HG03108 (cell line): ENCODE measurements around the gene MRPL28.
"Not testable (repeated sequence)": the region's sequence is repeated elsewhere in the genome, so short reads cannot be mapped to it uniquely, and the experiment has no call there.

Source experiments
- ATAC-seq: cut with Tn5 transposase; IDR thresholded peaks from one replicate; pipeline ENCODE4 v1.9.1; 2021; ENCODE audit warnings: moderate library complexity; ENCODE audit not compliant: unreplicated experiment

MRPL28 gene

DNA sequence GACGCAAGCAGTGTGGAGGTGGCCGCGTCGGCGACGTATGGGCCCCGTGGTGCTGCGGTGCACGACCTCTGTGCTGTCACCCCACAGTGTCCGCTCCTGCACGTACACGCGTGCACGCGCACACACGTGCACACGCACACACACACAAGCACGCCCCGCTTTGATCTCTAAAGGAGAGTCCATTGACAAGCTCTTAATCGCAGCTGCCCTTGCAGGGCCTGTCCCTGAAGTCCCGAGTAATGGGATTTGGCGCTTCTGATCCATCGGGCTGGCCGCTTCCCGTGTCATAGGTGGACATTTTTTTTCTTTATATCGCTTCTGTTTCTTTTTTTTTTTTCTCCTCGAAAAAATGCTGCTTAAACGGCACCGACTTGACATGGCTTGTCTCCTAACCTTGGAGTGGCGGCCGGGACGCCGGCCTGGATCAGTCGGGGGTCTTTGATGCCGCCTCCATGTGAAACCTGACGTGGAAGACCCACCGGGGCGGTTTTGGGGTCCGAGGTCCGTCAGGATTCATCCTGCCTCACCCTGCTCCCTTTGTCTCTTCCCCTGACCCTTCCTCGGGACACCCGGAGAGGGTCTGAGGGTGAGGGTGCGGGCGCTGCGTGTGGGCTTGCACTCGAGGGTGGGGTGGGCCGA lies 9.5 kb downstream of the MRPL28 start:
- ATAC-seq, result no peak

DNA sequence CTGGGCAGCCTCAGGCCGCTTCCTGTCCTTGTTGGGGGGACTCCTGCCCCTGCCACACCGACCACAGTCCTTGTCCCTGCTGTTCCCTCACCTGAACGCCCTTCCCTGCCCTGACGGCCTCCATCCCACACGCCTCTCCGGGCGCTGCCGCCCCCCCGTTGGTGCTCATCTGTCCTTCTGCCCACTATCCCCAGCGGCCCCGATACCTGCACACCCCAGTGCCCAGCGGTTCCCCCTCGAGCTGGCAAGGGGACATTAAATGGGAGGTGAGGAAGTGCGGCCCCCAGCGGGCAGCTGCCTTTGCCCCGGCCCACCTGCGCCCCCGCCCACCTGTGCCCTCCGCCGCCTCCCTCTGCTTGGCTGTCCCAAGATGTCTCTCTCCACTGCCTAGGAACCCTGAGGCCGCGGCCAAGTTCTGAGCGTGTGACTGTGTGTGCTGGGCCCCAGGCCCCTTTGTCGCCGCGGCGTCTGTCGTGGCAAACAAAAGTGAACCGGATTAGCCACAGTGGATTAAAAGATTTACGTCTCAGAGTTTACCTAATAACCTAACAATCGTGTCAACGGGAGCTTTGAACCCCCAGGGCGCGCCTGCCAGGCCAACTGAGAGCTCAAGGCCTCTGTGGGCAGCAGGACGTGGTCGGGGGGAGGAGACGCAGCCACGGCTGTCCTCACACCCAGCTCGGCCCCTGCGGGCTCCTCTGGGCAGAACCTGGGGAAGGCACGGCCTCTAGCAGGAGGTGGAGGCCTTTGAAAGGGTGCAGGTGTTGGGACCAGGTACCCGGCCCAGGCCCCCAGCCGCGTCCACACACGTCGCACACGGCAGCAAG lies 10.3 kb downstream of the MRPL28 start:
- no peak for ATAC-seq

DNA sequence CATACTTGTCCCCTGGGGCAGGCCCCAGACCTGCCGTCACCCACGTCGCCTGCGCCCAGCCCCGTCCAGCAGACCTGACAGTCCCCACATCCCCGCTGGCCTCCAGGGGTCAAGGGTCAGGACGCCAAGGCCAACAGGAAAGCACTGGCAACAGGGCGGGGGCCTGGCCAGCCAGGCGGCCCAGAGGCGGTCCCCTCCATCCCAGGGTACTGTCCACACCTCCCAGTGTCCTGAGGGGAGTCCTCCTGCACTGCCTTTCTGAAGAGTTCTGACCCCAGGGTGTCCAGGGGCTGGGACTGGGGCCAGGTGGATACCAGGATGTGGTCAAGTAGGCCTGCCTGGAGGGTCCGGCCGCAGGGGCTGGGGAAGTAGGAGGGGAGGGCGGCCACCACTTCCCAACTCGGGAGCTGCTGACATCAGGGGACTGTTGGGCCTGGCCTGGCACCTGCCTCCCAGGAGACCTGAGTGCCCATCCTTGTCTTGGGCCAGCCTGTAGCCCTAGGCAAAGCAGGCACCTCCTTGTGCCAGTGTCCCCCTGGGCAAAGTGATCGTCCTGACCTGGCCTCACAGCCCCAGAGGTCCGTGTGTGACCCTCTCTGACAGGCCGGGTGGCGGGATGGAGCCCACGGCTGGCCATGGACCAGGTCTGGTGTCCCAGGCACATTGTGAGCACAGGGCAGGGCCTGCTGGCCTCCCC lies 11.1 kb downstream of the MRPL28 start:
- no peak for ATAC-seq

DNA sequence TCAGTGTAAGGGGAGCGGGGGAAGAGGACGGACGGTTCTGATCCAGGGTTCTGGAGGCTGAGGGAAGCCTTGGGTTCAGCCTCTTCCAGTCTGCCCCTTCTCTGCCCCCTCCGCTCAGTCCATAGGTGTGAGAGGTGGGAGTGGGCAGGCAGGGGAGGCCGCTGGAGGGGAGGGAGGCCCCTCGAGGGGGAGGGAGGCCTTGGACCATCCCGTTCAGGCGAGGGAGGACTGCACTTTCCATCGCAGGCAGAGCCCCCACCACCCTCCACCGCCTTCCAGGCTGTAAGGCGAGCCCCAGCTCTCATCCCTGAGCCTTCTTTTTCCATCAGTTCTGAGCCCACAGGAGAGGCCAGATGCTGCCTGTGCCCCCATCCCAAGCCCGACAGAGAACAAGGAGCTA lies 13.6 kb downstream of the MRPL28 start:
- ATAC-seq, result no peak

DNA sequence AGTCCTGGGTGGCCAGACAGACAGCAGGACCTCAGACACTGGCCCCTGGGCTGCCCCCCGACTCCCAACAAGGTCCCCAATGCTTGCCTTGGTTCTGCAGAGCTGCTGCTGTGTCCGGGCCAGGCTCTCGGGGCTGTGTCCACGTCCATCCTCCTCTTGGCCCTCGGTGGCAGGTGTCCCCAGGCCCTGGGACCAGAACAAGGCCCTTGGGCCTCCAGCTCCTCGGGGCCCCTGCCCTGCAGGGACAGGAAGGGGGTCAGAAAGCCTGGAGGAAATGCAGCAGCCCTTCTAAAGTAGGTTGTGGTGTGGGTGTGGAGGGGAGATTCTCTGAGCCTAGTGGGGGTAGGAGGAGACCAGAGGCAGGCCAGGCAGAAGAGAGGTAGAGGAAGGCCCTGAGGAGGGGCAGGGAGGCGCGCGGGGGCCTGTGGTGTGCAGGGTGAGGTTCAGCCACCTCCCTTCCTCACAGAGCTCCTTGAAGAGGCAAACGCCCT lies 15.3 kb downstream of the MRPL28 start:
- ATAC-seq, result no peak

DNA sequence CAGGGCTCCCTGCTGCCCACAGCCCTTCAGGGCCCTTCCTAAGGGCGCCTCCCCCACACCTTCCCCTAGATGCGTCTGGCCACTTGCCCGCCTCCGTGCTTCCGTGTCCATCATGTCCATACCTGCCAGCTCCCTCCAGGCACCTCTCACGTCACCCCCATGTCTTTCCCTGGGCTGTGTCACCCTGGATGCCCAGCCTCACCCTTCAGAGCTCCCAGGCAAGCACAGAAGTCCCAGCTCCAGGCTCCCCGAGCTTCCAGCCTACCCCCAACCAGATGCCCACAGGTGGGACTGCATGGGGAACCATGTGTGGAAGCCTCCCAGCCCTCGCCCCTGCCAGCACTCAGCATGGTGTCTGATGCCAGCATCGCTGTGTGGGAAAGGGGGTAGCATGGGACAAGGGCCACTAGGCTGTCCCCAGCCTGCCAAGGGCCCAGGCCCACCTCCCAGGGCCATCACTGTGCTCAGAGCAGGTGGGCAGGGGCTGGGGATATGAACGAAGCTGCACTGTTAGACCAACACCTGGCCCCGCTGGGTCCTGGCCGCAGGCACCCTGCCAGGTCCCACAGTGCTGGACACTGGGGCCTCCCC lies 16.0 kb downstream of the MRPL28 start:
- no peak for ATAC-seq

DNA sequence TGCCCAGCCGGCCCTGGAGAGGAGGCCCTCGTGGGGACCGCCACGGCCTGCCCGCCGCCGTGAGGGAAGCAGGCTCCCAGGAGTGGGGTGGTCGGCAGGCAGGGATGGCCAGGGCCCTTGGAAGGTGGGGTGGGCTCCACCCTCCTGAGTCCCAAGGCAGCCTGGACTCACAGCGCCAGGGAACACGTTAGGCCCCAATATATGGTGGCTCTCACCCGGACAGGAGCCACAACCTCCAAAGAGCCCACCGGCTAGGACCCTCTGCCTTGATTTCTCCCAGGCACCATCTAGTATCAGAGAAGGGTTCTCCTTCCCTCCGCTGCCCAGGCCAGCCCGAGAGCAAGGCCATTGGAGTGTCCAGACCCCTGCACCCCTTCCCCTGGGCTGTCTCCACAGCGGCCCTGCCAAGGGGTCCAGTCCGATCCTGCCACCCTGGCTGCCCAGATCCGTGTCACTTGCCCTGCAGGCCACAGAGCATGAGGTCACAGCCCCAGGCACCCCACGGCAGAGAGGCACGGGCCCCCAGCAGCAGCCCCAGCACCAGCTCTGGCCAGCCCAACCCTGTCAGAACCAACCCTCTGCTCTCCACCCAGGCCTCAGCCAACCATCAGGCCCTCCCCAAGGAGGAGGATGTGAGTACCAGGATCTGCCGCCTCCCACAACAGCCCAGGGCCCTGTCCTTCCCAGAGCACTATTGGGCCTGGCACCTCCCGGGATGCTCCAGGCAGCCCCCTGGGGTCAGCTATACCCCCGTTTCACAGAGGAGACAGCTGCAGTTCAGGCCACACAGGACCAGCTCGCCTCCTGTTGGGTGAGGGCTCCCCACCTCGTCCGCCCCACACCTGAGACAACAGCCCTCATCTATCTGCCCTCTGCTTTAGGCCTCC lies 16.7 kb downstream of the MRPL28 start:
- ATAC-seq, result peak; percentile 1

DNA sequence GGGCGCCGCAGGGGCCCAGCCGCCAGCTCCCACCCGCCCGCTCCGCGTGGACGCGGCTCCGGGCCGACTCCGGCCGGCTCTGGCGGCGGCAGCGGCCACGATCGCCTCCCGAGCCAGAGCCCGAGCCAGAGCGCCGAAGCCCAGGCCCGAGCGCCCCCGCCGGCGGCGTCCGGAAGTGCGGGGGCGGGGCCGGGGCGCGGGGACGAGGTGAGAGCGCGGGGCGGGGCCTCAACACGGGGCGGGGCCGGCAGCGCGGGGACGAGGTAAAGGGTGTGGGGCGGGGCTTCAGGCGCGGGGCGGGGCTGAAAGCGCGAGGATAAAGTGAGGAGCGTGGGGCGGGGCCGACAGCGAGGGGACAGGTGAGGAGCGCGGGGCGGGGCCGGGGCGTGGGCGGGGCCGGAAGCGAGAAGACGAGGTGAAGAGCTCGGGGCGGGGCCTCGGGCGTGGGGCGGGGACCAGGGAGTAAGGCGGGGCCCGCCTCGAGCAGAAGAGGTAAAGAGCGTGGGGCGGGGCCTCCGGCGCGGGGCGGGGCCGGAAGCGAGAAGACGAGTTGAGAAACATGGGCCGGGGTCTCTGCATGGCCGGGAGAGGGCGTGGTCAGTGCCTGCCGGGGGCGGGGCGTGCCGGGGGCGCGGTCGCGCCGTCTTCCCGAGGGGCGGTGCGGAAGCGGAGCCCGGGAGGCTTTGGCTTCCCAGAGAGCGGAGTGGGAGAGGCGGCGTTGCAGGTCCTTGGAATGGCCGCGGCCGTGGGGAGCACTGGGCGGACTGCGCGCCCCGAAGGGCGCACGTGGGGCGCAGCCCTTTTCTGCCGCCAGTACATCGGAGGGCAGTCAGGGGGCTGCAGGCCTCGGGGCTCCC lies 17.6 kb downstream of the MRPL28 start, which contains the start of gene AXIN1:
Gene AXIN1 (minus strand): TSS at position 177 of the 857 bp plus-strand sequence. CDS start 5,698 bp downstream, outside the sequence.
- ATAC-seq, result peak; percentile 40

DNA sequence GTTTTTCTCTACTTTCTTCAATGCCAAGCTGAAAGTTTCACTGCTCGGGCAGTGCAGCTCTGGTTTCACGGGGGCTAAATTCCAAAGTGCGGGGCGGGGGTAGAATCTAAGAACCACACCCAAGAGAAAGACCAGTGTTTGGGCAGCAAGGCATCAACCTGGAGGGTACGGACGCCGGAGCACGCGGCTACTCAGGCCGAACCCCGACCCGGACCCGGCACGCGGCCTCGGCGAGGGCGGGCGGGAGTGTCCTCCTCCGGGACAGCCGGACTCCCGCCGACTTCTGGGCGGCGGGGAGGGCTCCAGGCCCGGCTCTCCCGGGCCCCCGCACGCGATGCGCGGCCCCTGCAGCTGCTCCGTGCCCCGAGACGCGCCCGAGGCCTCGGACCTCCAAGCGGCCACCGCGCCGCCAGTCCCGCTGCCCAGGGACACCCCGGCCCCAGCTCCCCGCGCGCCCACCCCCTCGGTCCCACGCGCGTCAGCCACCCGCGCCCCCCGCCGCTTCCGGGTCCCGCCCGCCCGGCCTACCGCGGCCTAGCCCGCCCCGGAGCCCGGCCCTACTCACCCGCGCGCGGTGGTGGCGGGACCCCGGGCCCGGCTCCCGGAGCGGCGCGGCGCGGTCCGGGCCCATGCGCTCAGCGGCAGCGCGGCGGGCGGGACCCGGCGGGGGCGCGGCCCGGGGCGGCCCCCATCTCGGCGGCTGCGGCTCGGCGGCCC lies 18.4 kb downstream of the MRPL28 start:
- peak; percentile 9 for ATAC-seq

DNA sequence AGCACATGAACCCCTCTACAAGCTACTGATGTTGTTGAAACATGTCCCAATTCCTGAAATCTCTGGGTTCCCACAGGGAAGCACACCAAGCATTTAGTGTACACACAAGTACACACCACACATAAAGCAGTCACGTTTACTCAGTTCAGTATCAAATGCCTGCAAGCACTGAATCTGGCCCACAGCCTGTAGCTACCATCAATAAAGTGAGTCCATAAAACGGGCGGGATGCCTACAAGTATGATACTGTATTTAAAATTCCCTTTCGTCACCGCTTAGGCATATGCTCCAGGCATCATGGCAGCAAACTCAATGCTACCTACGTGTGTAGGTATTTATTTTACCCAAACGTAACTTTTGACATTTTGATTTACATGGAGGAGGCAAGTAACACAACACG lies 20.1 kb downstream of the MRPL28 start:
- ATAC-seq, result no peak

DNA sequence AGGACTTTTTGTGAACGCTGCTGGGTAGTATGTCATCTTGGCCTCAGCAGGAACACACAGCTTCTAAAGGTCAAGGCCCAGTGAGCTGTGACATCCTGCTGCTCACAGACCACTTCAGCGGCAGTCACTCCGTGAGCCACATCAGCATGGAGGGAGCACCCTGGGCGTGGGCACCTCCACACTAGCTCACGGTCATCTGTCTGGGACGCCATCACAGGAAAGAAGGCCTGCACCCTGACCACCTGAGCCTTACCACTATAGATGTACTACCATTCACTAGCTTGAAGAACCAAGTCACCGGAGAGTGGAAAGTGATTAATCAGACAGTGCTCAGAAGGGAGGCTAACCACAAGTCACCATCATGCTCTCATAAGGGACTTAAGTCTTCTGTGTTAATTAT lies 21.1 kb downstream of the MRPL28 start:
- ATAC-seq, result no peak

DNA sequence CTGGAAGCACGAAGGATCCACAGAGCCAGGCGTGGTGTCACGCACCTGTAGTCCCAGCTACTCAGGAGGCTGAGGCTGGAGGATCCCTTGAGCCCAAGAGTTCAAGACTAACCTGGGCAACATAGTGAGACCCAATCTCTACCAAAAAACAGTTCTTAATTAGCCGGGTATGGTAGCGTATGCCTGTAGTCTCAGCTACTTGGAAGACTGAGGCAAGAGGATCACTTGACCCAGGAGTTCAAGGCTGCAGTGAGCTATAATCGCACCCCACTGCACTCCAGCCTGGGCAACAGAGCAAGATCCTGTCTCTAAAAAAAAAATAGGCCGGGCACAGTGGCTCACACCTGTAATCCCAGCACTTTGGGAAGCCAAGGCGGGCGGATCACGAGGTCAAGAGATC lies 21.8 kb downstream of the MRPL28 start:
- ATAC-seq, result not testable (repeated sequence)

DNA sequence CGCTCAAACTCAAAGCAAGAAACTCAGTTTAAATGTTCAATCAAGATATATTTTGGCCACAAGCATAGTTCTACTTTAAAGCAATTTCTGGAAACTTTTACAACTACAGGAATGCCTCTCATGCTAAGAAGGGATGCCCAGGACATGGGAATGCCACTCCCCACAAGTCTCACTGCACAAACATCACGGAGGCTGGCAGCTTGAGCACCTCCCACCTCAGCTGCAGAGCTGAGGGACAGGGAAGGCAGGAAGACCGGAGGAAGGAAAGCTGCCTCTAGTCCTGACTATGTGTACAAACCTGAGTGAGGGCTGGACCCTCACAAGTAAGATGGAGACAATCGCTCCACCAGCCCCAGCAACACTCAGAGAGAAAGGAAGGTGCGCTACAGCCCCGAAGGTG lies 23.1 kb downstream of the MRPL28 start:
- ATAC-seq, result no peak

DNA sequence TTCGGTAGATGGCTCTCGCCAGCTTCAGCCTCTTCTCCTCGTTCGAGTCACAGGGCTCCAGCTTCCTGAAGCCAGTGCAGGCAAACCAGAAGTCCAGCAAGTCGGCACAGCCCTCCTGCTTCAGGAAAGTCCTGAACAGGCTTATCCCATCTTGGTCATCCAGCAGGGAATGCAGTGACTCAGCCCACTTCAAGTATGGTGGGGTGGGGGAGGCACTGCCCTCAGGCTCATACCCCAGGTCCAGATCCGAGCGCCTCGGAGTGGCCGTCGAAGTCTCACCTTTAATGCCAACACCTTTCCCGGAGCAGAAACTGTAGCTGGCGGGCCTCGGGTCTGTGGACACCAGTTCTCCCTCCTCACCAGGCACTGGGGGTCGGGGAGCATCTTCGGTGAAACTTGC lies 23.8 kb downstream of the MRPL28 start:
- no peak for ATAC-seq

DNA sequence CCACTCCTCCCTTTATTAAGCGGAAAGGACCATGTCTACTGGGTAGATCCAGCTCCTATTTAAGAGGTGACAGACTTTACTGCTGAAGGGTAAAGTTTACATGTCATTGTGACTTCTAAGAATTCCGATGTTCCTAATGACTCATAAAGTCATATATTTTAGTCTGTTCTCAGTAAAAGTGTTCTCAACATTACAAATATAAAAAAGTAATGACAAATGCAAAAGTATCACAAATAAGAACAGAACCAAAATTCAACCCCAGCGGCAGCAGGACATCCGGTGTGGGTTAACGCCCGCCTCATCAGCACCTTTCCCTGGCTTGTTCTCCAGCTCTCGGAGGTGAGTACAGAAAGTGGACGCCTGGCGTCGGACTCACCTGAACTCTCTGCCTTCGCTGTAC lies 24.6 kb downstream of the MRPL28 start:
- no peak for ATAC-seq

DNA sequence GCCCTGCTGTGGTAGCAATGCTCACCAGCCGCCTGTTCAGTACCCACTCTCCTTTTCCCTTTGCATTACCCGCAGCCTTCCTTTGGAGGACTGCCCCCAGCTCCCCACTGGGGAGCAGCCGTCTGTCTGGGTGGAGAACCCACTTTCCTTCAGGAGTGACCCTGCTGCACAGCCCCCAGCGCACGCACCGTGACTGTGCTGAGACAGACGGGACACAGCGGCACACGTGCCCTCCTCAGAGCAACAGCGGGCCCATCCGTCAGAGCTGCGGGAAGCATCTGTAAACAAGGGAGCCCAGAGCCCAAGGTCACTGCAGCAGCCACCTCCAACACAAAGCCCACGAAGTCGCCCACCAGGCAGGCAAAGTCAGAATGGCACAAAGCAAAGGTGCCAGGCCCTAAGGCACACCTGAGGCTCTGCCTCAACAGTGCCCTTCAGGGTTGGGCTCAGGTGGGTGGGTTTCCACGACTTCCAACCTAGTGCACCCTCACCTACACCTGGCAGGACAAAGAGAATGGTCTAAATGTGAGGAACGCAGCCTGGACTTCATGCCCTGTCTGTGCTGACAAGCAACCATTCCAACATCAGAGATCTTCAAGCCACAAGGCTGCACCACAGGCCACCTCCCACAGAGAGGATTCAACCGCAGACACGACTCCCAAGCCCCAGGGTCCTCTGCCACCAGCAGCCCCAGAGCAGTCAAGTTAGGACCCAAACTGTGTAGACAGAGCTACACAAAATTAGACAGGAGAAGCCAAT lies 27.7 kb downstream of the MRPL28 start:
- no peak for ATAC-seq

DNA sequence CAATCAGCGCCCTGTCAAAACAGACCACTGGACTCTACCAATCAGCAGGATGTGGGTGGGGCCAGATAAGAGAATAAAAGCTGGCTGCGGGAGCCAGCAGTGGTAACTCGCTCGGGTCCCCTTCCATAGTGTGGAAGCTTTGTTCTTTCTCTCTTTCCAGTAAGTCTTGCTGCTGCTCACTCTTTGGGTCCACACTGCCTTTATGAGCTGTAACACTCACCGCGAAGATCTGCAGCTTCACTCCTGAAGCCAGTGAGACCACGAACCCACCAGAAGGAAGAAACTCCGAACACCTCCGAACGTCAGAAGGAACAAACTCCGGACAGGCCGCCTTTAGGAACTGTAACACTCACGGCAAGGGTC lies 28.4 kb downstream of the MRPL28 start:
- not testable (repeated sequence) for ATAC-seq
